Uterus (tissue), 2 donors: Measurements from ENCODE around the gene DIABLO.

ENCODE experiments used
- CTCF ChIP-seq, 4 experiments: fragments of 200-600 bp in 2 of 4; fragments of 450-650 bp in 2 of 4; sonication (generic) in 2 of 4; IDR thresholded peaks; one replicate each; pipeline ENCODE4 v1.5.1; 2016 to 2019; ENCODE audit warnings: antibody characterized with exemption in 4 of 4, mild to moderate bottlenecking in 2 of 4, moderate library complexity in 1 of 4
- POLR2A ChIP-seq, 2 donors: fragments of 450-650 bp; IDR thresholded peaks; one replicate each; pipeline ENCODE4 v1.6.1; 2016; ENCODE audit warnings: antibody characterized with exemption in 2 of 2, mild to moderate bottlenecking in 1 of 2, moderate library complexity in 1 of 2

GRCh38 chr12:122159882-122160281 lies 66.0 kb downstream of the DIABLO start:
- no peak for TF ChIP-seq CTCF (IDR thresholded peaks at IDR 0.05)
- no peak for TF ChIP-seq POLR2A (IDR thresholded peaks at IDR 0.05)
